Left colon (tissue), 2 donors: Measurements from ENCODE around the gene GP5. TPM values are rescaled to one million over a fixed set of nuclear protein-coding genes. Genes with fewer than 3 reads are reported as not detected.

Experiments
- ATAC-seq: fragments of 200-7000 bp; cut with Tn5 transposase; one replicate; pipeline ENCODE4 v1.9.1; 2020; ENCODE audit warnings: mild to moderate bottlenecking, moderate library complexity
- DNase-seq, 2 donors: peaks; one replicate each; pipeline ENCODE4 v3.0.0-alpha.2; 2020
- intact Hi-C, 2 donors: fragments of 100-400 bp; cut with DNase I in 1 of 2; cut with micrococcal nuclease in 1 of 2; formaldehyde crosslinking; loops; one replicate each; pipeline versions ENCODE4 v1.11.2 to v1.14.0; 2022; cut with DNase I, micrococcal nuclease
- total RNA-seq, 2 donors: library from RNA; stranded (reverse); fragmentation: NEBNext Ultra II Directional; extraction: Animal tissue kit (Norgen Biotek cat#: 25700); gene quantifications; one replicate each; pipeline ENCODE4 v1.2.1, GENCODE V29; 2021
- donor health status: DM: no; HTN: no; CAD: no.
- donor health status: DM: yes; HTN: yes; CAD: no.

Gene GP5
- total RNA-seq, 2 donors from 2014 or later = not detected

DNA sequence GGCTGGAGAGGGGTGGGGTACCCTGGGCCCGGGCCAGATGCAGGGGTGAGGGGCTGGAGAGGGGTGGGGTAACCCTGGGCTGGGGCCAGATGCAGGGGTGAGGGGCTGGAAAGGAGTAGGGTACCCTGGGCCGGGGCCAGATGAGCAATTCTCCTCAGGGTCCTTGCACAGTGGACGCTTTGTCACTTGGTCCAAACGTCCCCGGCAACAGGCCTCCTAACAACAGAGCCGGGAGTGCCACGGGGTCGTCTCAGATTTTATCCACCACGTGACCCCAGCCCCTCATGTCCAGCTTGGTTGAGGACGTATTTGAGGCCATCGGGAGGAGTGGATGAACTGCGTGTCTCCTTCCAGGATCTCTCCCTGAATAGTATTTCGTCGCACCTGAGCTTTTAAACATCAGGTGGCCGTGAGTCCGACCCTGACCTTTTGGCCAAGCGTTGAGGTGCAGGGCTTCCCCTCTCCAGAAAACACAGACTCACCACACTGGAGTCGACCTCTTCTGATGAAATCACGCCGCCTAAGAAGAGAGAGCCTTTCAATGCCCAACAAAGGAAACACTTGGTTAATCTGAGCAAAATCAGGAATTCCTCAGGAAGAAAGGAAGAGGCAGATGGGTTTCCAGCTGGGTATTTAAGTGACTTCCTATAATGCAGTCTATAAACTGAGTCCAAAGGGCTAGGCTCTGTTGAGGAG, 16.7 kb downstream of the GP5 start:
- ATAC-seq (no peak), DNase-seq (peak in 1 of 2 donors; percentile 7)
- intact Hi-C loops = no loop called here

DNA sequence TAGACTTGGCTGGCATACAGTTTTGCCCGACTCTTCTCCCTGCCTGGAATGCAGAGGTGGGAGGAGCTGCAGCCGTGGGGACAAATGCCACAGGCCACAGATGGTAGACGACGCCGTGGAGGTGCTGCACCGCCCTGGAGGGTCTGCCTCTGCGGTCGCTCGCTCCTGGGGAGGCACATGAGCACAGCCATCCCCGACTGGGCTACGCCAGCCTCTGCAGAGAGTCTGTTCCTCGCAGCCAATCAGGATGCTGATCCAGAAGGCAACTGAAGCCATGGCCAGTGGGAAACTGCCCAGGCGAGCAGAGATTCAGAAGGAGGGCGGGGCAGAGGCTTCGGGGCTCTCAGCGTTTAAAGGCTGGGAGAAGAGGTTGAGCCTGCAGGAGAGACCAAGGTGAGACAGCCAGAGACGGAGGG, 17.6 kb downstream of the GP5 start:
- intact Hi-C loops = no loop called here
- DNase-seq (no peak), ATAC-seq (no peak)

- ATAC-seq (no peak), DNase-seq (no peak)
- intact Hi-C loops = no loop called here
These were observed 18.7 kb downstream of the GP5 start for GRCh38 chr3:194380326-194380725.

DNA sequence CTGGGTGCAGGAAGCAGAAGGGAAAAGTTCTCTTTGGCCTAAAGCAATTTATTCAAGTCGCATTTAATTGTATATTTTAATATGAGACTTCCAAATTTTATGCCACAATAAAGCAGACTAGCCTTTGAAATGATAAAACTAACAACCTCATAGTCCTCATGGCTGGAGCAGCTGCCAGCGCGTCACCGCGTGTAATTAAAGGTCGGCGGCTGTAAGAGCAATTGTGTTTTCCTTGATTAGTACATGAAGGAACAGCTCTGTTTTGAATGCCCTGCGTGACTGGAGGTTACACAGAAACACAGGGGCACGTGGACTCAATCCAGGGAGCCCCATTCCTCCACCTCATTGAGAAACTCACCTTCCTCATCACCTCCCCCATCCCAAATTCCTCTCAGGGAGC, 19.4 kb downstream of the GP5 start:
- DNase-seq = peak in 1 of 2 donors; percentile 32
- peak; percentile 76 for ATAC-seq
- intact Hi-C loops = no loop called here

DNA sequence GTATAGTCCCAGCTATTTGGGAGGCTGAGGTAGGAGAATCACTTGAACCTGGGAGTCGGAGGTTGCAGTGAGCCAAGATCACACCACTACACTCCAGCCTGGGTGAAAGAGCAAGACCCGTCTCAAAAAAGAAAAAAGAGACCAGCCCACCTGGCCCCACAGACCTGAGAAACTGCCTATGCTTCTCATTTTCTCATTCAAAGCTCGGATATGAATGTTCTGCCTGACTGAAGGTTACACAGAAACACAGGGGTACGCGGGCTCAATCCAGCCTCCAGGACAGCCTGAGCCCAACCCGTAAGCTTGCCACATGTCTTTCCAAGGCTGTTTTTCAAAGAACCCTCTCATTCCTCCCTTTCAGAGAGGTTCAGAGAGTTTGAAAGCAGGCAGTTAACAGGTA, 19.8 kb downstream of the GP5 start:
- ATAC-seq = peak; percentile 16
- intact Hi-C loops = no loop called here
- no peak for DNase-seq

DNA sequence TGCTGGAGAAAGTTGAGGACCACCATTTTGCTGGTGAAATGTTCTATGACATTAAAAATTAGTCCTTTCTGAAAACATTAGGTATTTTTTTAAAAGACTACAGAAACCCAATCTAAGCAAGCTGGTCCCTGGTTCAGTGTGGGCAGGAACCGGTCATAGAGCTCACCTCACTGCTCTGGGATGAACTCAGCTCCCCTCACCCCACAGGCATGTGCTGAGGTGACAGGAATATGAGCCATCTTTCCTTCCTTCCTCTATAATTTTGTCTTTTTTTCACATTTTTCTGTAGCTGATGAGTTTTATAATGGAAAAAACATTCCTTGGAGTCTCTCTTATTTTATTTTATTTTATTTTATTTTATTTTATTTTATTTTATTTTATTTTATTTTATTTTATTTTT, 21.4 kb downstream of the GP5 start:
- ATAC-seq = no peak
- intact Hi-C loops = no loop called here
- DNase-seq = no peak

GRCh38 chr3:194376241-194376560, 22.9 kb downstream of the GP5 start:
- ATAC-seq = no peak
- intact Hi-C loops = no loop called here
- no peak for DNase-seq

DNA sequence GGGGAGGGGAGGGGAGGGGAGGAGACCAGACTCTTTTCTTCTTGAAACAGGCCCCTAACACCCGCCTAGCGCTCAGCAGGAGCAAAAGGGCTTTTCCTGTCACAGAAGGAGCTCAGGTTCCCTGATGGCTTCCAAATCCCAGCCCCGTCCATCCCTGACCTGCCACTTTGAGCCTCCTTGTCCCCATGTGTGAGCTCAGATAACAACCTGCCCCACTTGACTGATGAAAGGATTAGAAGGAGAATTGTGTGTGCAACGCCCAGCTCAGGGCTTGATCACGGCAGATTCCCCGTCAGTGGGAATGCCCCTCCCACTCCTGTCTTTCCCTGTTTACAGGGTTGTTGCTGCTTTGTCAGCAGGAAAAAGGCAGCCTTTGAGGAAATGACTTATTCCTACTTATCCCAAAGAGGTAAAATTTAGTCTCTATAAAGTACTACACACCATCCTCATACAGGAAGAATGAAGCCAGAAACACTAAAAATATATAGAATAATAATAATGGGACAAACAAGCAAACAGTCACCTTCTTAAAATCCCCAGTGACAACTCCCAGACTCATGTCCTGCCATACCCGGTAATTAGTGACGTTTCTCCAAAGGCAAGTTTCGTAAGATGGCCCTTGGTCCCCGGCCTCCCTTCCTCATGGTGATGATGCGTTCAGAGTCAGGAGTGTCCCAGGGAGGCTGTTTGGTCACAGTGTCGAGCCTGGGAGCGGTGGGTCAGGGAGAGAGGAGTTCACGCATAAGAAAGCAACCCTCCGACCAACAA, 23.4 kb downstream of the GP5 start:
- ATAC-seq = peak; percentile 34
- intact Hi-C loops = no loop called here
- DNase-seq = no peak

- intact Hi-C loops = no loop called here
- ATAC-seq (no peak), DNase-seq (no peak)
These were observed 24.1 kb downstream of the GP5 start for GRCh38 chr3:194374935-194375334.

DNA sequence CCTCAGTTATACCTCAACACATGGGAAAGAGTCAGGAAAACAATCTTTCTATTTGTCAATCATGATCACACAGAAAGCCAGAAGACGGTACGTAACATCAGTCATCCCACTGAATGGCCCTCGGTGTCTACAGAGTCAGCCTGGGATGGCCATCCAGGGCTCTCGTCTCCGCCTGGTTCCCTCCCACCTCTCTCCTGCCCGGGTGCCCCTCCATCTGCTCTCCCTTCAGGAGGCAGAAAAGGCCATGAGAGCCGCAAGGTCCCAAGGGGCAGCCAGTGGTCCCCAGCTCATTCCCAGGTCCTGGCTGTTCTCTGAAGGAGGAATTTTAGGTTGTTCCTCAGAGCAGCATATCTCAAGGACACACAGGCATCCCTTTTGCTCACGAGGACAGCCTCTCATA, 25.2 kb downstream of the GP5 start:
- intact Hi-C loops = no loop called here
- ATAC-seq = no peak
- no peak for DNase-seq

DNA sequence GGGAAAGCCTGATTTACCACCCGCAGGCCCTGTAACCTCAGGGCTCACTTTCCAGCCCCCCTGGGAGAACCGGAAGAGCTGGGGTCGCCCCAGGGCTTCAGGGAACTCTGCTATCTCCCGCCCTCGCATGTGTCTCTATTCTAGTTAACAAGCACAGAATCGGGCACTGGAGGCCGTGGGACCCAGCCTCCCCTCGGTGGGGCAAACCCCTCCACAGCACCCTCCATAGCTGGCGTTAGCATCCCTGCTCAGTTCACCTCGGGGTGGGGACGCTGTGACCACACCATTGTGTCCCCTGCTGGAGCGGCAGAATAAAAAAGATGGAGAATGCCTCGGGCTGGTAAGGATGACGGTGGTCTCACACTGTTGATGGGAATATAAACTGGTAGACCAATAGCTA, 26.0 kb downstream of the GP5 start:
- intact Hi-C loops = no loop called here
- ATAC-seq (no peak), DNase-seq (no peak)

DNA sequence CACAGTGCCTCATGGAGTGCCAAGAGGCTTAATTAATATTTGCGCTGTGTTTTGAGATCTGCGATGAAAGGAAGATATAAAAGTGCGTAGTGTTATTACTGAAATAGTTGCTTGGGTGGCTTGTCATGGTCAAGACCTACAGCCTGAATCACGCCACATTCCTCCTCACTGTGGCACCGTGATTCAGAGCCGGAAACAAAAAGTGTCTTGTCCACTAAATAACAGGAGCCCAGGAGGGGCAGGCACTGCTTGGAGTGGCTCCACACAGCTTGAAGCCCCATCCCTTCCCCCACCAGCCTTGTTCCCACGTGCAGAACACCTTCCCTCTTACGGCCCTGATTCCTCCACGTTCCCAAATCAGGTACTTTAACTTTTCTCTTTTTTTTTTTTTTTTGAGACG, 28.3 kb downstream of the GP5 start:
- intact Hi-C loops = no loop called here
- ATAC-seq = no peak
- no peak for DNase-seq

DNA sequence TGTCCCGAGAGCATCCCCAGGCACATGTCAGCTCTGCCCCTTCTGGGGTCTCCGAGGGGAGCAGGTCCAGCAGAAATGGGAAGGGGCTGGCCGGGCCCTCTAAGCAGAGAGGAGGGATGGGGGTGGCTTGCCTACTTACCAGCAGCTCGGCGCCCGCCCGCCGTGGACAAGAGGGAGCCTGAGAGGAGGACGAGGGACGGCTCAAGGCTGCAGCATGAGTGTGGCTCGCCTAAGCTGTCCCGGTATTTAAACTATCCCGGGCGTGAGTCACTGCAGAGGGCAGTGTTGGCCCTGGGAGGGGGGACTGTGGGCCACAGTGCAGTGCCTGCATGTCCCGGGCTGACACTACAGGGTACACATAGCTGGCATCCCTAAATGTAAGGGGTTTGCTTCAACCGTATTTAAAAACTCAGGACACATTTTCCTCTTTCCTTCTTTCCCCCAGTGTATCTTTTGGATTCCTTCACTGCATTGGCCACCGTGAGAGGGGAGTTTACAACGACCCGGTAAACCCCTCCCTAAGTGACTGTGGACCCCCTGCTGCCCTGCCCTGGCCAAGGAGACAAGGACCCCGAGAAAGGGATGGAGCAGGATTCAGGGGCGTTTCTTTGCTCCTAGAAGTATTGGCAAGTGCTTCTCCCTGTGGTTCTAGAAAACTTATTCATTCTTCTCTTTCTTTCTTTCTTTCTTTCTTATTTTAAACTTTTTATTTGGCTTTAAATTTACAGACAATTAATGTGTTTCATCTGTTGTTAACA, 29.4 kb downstream of the GP5 start, which contains the start of gene LRRC15:
LRRC15 (minus strand) TSS at position 222 of the 758 bp plus-strand sequence. CDS start 8,700 bp downstream, outside the sequence.
- intact Hi-C loops = no loop called here
- ATAC-seq (peak; percentile 55), DNase-seq (peak in 1 of 2 donors; percentile 19)

GRCh38 chr3:194368918-194369317, 30.1 kb downstream of the GP5 start:
- DNase-seq = no peak
- no peak for ATAC-seq
- intact Hi-C loops = no loop called here

- ATAC-seq (no peak), DNase-seq (no peak)
- intact Hi-C loops = no loop called here
These were observed 30.8 kb downstream of the GP5 start for GRCh38 chr3:194367992-194368841.

DNA sequence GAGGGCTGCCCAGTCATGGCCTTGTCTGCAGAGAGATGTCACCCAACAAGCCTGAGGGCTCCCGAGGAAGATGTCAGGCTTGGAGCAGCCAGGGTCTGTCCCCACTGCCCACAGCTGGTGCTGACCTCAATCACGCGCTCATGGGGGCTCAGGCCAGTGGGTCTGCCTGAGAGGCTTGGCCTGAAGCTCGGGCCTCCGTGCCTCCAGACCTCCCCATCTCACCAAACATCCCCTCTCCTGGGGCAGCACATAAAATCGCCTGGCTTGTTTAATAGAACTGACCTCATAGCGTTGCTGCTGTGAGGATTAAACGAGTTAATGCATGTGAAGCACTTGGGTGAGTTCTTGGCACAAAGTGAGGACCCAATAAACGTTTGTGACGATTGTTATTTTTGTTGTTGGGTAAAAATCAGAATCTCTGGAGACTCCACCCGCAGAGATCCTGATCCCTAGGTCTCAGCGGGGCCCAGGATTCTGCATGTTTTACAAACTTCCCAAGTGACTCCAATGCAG, 33.0 kb downstream of the GP5 start:
- DNase-seq (no peak), ATAC-seq (no peak)
- intact Hi-C loops = no loop called here

- no peak for DNase-seq
- no peak for ATAC-seq
- intact Hi-C loops = no loop called here
These were observed 33.5 kb downstream of the GP5 start for GRCh38 chr3:194365526-194365925.

DNA sequence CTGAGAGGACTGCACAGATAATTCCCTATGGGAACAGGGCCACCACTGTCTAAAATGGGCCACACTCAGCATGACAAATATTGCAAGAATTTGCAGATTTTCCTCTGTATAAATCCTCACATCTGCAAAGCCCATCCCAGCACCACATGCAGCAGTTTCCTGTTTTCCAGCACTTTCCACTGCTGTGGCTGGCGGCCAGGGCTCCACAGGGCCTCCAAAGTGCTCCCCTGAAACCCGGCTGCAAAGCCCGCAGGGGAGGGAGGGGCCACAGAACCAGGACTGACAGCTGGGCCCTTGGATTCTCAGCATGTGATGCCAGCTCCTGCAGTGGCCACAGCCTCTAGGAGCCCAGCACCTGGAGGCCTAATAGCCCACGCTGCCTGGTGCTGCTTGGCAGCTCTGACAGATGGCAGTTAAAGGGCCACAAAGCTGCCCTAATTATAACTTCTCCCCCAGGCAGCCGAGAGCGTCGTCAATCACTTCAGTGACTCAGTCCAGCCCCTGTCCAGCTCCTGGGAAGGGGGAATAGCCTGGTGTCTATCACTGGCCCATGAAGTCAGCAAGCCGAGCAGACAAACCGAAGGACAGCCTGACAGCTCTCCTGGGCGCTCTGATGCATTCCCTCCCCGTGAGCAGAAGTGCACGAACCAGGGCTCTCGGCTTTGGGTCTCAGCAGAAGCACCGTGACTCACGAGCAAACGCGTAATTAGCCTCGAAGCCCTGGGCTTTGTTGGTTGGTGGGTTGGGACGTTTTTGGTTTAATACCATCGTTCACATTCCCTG, 34.2 kb downstream of the GP5 start:
- no peak for ATAC-seq
- DNase-seq = peak in 1 of 2 donors; percentile 27
- intact Hi-C loops = no loop called here
